Retinal pigment epithelial cell (primary cell): ENCODE data around the gene KLK13.

Experiments used
- DNase-seq: peaks from one replicate; pipeline ENCODE4 v3.0.0-alpha.2; 2010; ENCODE audit warnings: low read depth
- H3K4me3 ChIP-seq: 2 replicates; pipeline ENCODE4 v1.5.1; 2011; ENCODE audit warnings: mild to moderate bottlenecking, low read length, control low read depth, moderate library complexity
- TF ChIP-seq, protein P1 (sequence below): conservative IDR thresholded peaks from 2 replicates; pipeline ENCODE4 v1.5.1; 2011; ENCODE audit warnings: low read depth, low read length, control low read depth, inconsistent platforms

Gene KLK13

DNA sequence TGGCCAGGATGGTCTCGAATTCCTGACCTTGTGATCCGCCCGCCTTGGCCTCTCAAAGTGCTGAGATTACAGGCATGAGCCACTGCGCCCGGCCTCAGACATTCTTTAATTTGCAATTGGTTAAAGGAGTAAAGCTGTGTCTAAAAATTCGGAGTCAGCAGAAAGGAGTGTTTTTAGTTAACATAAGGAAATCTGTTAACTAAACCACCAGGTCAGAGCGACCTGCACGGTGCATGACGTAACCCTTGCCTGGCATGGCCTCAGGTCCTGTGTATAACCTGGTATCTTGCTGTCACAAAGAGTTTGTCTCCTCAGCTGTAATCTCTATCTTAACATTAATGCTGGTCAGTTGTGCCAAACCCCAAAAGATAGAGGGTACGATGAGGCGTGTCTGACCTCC, 20.6 kb downstream of the KLK13 start:
- no peak overlapping the region for H3K4me3 ChIP-seq
- DNase-seq, result no peak
- TF ChIP-seq, protein P1, sequence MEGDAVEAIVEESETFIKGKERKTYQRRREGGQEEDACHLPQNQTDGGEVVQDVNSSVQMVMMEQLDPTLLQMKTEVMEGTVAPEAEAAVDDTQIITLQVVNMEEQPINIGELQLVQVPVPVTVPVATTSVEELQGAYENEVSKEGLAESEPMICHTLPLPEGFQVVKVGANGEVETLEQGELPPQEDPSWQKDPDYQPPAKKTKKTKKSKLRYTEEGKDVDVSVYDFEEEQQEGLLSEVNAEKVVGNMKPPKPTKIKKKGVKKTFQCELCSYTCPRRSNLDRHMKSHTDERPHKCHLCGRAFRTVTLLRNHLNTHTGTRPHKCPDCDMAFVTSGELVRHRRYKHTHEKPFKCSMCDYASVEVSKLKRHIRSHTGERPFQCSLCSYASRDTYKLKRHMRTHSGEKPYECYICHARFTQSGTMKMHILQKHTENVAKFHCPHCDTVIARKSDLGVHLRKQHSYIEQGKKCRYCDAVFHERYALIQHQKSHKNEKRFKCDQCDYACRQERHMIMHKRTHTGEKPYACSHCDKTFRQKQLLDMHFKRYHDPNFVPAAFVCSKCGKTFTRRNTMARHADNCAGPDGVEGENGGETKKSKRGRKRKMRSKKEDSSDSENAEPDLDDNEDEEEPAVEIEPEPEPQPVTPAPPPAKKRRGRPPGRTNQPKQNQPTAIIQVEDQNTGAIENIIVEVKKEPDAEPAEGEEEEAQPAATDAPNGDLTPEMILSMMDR, result no peak

DNA sequence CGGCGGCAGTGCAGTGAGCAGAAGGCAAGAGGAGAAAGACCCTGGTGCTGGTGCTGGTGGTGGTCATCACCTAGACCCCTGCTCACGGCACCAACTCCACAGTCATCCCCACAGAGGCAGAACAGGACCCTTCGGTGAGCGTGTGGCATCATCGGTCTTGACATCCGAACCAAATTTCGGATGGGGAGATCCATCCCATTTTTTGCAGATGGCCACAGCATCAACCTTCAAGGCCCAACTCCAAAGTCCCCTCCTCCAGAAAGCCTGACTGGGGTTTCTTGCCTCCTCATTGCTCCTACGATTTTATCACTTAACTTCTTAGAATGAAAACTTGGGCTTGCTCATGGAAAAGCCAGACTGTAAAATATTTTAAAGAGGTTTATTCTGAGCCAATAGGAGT, 21.4 kb downstream of the KLK13 start:
- no peak for DNase-seq
- TF ChIP-seq, protein P1, result no peak
- H3K4me3 ChIP-seq, result no peak overlapping the region

DNA sequence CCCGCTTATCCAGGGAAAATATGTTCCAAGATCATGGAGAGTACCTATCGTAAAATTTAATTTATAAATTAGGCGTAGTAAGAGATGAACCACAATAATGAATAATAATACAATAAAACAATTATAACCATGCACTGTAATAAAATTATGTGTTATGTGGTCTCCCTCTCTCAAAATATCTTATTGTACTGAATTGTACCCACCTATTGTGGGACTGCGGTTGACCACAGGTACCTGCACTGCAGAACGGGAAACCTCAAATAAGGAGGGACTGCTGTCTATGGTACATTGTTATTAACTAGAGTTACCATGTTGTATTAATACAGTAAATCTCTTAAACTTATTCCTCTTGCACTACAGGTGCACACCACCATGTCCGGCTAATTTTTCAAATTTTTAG, 24.7 kb downstream of the KLK13 start:
- TF ChIP-seq, protein P1, result no peak
- no peak overlapping the region for H3K4me3 ChIP-seq
- DNase-seq, result no peak

DNA sequence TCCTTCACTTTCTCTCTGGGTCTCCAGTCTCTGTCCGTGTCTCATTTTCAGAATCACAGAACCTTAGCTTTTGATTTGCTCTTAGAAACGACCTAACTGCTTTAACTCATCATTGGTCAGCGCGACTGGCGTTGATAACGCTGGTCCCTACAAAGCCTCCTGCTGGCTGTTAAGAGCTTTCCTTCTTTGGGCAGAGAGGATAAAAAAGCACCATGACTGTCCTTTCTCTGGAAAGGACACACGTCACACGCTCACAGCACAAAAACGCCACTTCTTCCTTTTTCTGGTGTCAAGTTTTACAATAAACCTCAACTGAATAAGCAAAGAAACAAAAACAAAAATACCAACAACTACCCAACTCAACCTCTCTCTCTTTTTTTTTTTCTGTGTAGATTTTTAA, 28.4 kb downstream of the KLK13 start:
- TF ChIP-seq, protein P1, result no peak
- DNase-seq, result no peak
- H3K4me3 ChIP-seq, result no peak overlapping the region

DNA sequence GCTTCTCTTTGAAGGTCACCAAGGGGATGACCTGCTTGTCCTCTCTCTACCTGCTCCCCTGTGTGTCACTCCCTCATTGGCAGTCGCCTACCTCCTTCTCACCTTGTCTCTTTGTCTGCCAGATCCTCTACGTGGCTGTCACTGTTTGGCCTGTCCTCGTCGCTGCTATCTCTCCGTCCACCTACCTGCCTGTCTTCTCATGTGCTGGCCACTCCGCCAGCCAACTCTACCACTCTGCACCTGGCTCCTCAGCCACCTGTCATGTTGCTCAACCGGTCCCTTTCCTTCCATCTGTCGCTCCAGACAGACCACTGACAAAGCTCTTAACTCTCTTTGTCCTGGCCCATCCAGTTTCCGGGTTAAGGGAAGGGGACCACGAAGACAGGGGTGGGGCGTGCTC, 30.2 kb downstream of the KLK13 start, which contains the start of gene KLK12:
TSS of gene KLK12 (minus strand) at position 299 of the 400 bp plus-strand sequence. CDS start 381 bp downstream, outside the sequence.
- TF ChIP-seq, protein P1, result no peak
- no peak within 1 kb of the TSS for H3K4me3 ChIP-seq
- DNase-seq, result no peak

DNA sequence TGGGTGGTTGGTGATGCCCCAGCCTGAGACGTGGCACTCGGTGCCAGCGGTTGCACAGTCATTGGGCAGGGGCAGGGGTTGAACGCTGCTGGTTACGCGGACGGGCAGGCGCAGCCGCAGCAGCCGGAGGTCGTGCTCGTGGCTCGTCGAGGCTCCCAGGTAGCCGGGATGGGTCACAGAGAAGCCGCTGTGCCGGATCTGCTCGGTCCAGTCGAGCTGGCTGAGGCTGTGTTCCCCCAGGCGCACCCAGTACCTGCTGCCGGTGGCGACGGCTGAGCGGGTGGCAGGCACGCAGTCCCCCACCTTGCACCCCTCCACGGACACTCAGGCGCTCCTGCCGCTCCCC, 33.0 kb downstream of the KLK13 start:
- DNase-seq, result no peak
- TF ChIP-seq, protein P1, result no peak
- no peak overlapping the region for H3K4me3 ChIP-seq

DNA sequence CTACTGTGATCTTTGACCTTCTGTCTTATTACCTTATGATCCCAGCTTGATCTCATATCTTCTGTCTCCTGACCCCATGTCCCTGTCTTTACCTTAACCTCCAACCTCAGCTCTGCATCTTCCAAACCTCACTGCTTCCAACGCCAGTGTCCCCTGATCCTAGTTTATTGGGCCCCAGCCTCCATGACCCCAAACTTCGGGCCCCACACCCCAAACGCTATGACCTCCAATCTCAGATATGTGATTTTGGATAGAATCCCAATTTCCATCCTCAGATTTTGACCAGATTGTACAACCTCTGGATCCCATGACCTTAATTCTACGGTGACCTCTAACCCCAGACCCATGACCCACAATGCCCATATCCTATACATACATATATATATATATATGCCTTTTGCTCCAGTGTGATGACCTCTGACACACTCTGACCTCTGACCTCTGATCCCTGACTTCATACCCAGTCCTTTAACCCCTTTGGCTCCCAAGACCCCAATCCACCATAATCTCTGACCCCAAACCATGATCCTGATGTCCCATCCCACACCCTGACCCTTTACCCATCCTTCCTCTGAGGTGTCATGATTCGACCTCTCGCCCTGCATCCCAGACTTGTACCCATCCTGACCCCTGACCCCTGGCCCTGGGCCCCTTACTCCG, 33.5 kb downstream of the KLK13 start:
- TF ChIP-seq, protein P1, result no peak
- H3K4me3 ChIP-seq, result no peak overlapping the region
- no peak for DNase-seq
